GM18508 (cell line): Measurements from ENCODE around the gene SLC25A25.

ENCODE experiments used
- ATAC-seq: cut with Tn5 transposase; IDR thresholded peaks from one replicate; pipeline ENCODE4 v1.9.1; 2021; ENCODE audit warnings: moderate number of reproducible peaks; ENCODE audit not compliant: insufficient read depth, unreplicated experiment

Gene SLC25A25

DNA sequence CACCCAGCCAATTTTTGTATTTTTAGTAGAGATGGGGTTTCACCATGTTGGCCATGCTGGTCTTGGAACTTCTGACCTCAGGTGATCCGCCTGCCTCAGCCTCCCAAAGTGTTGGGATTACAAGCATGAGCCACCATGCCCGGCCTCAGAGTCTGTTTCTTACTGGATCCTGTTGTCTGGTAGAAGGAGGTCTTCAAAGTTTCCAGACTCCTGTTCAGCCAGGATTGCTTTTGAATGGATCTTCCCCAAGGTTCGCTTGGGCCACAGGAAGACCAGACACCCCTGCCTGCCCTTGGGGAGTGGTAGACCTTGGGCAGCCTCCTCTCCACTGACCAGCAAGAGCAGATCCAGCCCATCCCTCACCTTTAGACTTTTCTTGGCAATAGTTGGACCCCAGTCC lies 73.6 kb downstream of the SLC25A25 start:
- no peak for ATAC-seq

DNA sequence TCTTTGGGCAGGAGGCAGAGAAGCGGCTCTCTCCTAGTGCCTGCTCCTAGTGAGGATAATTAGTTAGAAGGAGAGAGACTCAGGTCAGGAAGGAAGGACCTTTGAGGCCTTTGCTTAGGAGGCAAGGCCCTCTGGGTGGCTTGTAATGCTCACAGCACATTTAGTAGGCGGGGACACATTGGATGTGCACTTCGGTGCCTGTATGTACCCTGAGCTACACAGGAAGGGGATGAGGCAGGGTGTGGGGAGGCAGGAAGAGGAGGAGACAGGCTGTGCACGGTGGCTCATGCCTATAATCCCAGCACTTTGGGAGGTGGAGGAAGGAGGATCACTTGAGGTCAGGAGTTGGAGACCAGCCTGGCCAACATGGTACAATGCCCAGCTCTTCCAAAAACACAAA lies 74.0 kb downstream of the SLC25A25 start:
- ATAC-seq = no peak

DNA sequence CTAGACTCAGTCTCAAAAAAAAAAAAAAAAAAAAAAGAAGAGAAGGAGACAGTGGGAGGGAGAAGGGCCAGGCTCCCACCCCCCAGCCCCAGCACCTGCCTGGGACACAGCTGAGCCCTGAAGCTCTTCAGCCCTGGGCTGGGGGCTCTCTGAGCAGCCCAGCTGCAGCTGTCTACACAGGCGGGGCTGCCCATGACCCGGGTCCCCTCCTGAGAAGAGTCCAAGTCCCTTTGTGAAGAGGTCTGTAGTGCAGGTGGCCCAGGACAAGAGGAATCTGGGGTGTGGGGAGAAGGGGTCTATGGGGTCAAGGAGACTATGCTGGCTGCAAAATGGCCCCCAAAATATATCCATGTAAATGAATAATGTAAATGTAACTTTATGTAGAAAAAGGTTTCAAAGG lies 74.6 kb downstream of the SLC25A25 start:
- ATAC-seq = no peak

DNA sequence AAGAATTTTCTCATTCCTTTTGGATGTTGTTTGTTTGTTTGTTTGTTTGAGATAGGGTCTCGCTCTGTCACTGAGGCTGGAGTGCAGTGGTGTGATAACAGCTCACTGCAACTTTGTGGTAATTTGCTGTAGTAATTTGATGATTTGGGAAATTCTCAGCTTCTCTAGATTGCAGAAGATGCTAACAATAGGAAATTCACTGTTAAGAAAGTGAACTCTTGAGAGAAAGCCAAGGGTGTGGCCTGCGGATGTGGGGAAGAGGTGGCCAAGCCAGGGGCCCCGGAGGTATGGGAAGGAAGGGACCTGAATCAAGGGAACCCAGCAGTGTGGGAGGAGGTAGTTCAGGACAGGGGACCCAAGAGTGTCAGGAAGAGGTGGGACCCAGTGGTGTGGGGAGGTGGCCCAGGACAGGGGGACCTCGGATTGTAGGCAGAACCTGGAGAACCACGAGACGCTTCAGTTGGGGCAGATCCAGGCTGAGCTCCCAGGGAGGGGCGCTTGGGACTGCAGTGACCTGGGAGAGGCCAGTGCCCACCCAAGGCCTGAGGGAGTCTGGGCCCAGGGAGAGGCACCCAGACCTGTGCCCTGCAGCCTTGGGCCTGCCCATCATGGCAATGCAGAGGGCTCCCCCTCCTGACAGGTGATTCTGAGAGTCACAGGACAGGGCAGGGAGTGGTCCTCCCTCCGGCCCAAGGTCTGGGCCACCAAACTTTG lies 75.7 kb downstream of the SLC25A25 start:
- no peak for ATAC-seq

DNA sequence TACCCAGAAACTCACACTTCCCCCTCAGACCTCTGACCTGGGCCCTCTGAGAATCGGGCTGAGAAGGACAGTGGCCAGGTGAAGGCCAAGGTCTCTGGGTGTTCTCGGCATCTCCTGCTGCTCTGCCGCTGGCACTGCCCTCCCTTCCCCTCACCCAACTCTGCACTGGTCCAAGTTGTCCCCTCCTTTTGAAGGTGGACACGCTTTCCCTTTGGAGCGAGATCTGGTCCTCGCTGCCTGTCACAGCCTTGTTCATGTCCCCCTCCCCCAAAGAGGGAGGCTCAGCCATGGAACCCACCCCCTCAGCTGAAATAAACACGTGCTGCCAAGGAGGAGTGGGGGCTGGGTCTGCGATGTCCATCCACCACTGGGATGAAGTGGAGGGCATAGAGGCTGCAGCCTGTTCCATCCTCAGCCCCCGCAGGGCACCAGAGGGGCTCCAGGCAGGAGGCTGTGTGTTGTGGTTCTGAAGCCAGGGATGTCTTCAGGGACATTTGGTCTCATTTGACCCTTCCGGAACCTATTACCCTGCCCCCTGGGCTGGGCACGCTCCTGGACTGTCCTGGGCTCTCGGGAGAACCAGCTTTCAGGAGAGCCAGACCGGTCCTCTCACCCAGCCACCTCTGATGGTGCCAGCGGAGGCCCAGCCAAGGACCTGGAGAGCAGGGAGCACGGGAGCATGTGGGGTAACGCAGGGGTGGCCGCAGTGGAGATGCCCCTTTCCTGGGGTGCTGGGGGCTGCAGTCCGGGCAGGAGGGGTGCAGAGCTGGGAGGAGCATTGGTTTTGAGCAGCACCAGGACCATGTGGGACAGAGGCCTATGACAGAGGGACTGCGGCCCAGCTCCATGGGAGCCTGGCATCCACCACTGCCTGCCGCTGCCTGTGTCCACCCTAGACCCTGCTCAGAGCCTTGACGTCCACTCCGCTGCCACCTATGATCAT lies 76.5 kb downstream of the SLC25A25 start:
- no peak for ATAC-seq

DNA sequence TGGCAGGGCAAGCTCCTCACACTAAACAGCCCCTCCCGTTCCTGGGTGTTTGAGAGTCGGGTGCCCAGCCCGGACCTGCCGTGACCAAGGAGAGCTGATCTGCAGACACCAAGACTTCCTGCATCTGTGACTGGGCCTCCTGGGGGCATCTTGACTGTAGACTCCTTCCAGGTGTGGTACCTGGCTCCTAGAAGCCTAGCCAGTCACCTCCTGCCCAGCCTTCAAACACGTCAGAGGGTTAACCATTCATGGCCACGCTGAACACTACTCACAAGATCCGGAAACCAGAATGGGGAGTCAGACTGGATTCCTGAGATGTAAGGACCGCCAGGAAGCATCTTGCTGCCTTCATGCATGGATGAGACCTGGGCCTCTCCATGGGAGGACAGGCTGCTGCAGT lies 77.5 kb downstream of the SLC25A25 start:
- no peak for ATAC-seq

DNA sequence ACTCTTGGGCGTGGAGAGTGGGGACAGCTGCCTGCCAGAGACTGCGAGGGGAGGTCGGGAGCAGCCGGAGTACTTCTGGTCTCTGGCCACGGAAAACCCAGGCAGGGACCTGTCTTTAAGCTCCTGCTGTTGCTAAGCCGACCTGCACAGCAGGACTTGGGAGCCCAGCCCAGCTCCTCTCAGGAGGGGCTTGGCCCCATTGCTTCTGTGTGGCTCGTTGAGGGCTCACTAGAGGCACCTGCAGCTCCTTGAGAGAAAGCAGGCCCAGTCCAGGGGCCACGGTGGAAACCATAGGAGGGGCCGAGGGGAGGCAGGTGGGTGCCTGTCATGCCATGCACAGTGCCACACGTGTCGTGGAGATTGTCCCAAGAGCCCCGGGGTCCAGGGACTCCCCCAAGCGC lies 77.9 kb downstream of the SLC25A25 start:
- ATAC-seq = no peak

DNA sequence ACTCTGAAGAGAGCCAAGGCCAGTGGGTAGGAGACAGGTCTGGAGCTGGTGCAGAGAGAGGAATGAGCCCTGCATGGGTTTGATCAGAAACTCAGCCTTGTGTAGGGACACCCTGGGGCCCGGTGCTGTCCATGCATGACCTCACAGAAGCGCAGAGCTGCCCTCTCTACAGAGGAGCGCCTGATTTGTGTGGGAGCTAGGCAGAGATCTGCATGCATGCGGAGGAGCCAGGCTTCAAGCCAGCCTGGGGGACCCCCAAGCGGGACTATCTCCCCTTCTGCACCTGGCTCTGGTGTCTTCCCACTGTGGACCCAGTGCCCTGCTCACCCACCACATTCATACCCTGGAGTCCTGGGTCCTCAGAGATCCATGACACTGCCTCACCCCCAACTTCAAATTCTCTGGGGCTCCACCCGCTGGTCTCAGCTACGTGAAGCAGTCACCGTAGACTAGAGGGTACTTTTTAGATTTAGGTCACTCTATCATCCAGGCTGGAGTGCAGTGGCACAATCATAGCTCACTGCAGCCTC lies 78.6 kb downstream of the SLC25A25 start:
- no peak for ATAC-seq

DNA sequence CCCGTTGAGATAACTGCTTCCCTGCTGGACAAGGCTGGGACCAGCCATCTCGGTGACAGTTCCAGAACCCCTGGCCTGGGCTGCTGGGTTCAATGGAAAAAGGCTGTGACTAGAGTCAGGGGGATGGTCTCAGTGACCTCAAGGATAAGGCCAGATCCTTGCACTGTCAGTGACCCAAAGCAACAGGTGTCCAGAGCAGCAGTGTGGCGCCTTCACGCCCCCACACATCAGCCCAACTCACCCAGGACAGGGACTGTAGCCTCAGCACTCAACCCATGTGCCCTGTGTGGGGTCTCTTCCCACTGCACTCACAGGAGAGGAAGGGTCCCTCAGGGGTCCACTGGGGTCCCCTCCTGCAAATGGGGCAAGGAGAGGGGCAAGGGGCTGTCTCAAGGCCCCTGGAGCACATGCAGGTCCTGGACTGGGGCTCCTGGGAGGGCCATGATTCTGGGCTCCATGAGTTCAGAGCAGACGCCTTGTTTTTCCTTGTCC lies 80.5 kb downstream of the SLC25A25 start:
- ATAC-seq = no peak

DNA sequence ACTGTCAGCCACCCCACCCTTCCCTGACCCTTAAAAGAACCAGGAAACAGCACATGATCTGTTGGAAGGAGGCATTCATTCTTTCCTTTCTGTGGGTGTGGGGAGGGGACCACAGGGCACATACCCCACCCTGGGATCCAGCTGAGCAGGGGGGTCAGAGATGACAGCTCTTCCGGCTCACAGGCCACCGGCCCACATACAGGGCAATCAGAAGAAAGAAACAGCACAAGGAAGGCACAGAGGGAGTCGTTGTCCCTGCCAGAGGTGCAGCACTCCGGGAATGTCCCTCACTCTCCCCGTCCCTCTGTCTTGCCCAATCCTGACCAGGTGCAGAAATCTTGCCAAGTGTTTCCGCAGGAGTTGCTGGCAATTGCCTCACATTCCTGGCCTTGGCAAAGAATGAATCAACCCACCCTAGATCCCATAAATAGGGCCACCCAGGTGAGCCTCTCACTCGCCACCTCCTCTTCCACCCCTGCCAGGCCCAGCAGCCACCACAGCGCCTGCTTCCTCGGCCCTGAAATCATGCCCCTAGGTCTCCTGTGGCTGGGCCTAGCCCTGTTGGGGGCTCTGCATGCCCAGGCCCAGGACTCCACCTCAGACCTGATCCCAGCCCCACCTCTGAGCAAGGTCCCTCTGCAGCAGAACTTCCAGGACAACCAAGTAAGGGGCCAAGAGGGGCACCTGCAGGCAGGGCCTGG lies 81.1 kb downstream of the SLC25A25 start, which contains the start of gene LCN2:
LCN2 (plus strand) TSS at position 453 of the 701 bp plus-strand sequence; CDS start at position 526, 73 bp downstream.
- no peak for ATAC-seq

DNA sequence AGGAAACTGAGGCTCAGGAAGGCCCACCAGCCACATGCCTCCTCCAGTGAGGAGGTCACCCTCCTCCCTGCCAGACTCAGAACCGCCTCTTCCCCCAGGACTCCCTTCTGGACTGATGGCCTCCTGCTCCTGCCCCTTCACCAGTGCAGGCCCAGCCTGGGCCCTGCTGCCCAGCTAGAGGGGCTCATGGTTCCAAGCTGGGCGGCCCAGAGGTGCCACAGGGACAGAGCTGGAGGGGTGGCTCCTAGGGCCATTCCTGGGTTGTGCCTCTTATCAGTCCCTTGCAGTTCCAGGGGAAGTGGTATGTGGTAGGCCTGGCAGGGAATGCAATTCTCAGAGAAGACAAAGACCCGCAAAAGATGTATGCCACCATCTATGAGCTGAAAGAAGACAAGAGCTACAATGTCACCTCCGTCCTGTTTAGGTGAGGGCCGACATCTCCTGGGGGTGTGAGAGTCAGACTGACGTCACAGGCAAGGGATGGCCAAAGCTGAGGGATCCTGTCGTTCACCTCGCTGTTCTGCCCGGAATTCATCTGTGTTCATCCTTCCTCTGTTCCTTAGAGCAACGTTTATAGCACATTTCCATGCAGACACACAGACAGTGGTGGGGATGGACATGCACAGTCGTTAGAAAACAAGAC lies 82.0 kb downstream of the SLC25A25 start:
- no peak for ATAC-seq

DNA sequence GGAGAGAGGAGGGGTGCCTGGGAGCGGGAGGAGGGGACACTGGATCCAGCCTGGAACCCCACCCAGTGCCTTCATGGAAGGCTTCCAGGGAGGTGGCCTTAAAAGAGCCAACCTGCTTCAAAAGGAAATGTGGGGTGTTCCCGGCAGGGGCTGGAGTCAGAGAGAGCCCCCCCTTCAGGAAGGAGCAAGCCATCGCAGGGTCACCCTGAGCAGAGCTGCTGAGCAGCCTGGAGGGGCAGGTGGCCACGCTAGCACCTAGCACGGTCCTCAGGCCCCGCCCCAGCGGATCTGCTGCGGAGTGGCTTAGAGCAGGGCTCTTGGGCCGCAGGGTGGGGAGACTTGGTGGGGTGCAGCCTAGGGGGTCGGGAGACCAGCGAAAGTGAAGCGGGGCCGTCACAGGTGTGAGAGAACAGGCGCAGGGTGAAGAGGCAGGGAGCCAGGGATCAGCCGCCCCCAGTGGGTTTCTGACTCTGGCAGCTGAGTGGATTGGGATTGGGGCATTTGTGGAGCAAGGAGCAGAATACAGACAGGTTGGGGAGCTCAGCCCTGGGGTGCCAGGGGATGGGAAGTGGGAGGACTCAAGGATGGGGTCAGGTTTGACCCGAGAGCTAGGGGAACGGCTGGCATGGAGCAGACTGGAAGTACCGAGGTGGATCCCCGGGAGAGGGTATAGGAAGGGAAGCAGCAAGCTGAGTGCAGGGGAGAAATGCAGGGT lies 82.7 kb downstream of the SLC25A25 start:
- no peak for ATAC-seq

DNA sequence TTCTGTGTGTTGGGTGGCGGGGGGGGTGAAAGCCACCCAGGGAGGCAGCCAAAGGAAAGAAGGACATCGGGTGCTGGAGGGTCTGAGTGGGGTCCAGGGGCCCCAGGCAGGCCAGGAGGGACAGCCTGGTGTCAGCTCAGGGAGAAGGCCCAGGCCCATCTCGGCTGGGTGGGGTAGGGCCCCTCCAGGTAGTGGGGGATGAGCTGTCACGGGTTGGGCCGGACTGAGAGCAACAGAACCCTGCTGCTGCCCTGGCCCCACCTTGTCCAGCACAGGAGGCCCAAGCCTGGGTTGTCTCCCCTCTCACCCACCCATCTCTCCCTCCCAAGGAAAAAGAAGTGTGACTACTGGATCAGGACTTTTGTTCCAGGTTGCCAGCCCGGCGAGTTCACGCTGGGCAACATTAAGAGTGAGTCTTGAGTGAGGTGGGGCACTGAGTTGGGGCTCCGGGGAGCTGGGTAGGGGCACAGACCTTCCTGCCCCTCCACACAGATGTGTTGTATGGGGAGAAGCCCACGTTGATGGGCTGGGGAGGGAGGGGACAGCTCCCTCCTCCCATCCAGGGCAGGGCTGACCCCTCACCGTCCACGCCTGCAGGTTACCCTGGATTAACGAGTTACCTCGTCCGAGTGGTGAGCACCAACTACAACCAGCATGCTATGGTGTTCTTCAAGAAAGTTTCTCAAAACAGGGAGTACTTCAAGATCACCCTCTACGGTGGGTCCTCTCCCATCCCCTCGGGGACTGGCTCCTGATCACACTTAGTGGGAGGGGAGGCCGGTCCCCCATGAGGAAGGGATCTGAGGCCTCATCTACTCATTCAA lies 83.5 kb downstream of the SLC25A25 start:
- ATAC-seq = no peak

DNA sequence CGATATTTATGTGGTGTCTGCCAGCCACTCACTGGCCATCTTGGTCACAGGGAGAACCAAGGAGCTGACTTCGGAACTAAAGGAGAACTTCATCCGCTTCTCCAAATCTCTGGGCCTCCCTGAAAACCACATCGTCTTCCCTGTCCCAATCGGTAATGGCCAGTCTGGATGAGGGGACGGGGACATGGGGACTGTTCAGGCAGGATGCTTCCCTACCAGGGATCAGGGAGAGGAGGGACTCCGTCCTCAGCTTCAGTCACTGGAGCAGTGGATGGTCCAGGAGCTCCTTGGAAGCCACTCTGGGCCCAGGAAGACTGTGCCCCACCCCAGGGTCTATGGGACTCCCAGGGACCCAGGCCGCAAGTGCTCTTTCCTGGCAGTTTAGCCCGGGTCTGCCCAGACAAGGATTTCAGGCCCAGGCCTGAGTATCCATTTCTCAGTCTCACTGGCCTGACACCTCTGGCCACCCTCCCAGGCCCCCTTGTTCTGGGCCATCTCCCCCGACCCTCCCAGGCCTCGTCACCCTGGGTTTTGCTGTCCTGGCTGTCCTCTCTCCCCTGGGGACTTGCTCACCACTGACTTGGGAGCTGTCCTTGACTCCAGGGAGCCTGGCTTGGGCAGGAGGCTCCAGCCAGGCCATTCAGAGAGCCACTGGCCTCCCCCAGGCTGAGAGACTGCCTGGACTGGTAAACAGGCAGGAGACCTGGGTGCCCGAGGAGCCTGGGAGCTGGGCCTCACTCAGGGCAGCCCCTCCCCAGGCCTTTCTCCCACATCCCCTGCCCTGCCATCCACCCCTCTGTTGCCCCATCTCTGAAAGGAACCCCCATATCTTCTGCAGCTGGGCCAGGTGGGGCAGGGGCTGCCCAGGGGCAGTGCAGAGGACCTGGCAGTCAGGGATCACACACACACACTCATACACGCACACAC lies 84.4 kb downstream of the SLC25A25 start:
- no peak for ATAC-seq

DNA sequence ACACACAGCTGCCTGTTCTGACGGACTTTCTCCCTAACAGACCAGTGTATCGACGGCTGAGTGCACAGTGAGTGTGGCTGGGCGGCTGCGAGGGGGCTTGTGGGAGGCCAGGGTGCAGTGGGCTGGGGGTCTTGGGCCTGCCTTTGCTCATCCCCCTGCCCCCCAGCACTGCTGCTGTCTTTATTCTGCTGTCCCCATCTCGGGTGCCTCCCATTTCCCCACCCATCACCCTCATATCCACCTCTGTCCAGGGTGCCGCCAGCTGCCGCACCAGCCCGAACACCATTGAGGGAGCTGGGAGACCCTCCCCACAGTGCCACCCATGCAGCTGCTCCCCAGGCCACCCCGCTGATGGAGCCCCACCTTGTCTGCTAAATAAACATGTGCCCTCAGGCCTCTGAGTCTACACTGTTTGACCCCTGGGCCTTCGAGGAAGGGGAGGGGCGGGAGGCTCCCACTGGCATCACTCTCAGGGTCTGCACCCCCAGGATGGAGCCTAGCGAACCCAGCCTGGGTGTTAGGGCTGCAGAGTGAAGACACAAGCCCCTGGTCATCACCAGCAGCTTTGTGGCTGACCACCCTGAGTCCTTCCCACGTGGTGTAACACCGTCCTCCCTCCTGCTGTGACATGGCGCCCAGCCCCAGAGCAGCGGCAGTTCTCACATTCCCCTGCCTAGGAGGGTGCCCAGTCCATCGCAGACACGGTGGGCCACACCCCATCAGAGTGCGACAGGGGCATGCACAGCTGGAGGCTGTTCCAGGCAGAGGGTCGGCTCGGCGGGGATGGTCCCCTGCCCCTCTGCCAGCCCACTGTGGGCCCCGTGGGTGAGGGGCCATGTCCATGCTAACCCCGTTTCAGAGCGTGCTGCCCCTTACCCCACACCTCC lies 85.3 kb downstream of the SLC25A25 start:
- ATAC-seq = no peak

DNA sequence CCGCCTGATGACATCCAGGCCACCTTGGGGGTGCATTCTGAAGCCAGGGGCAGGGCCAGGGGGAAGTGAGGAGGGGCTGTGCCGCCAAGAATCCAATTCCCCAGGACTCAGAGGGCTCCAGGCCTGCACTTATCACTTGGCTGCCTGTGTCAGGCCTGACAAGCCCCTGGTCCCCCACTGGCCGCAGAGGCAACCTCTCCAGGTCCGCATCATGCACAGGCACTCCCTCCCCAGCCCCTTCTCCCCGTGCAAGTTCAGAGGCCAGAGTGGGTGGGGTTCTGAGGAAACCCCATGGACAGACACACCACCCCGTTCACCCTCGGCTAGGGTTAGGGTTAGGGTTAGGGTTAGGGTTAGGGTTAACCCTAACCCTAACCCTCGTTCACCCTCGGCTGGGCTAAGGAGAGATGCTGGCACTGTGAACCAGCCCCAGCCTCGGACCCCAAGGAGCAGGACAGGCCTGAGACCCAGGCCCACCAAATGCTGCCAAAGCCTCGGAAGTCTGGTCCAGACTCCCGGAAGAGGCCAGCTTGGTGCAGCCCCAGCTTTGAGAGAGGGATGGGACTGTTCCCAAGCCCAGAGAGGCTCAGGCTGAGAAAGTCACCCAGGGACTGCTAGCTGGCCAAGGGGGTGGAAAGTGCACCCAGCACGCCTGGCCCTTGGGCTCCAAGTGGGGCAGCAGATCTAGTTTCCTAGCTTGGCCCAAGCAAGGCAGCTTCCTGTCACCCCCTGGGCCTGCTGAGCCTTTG lies 86.1 kb downstream of the SLC25A25 start:
- no peak for ATAC-seq
